GM12878 (cell line): ENCODE measurements around the gene PAK2. TPM values are rescaled to one million over a fixed set of nuclear protein-coding genes. Genes with fewer than 3 reads are reported as not detected.

Experiments
- CBFB ChIP-seq: IDR thresholded peaks from 2 replicates; pipeline ENCODE4 v1.6.1; 2016; ENCODE audit warnings: antibody characterized with exemption, low read depth
- CBX5 ChIP-seq: sonication (generic); IDR thresholded peaks from 2 replicates; pipeline ENCODE4 v1.6.1; 2016; ENCODE audit warnings: low read depth, moderate library complexity, mild to moderate bottlenecking, inconsistent platforms
- CHD4 ChIP-seq: fragments of 200-600 bp; sonication (generic); IDR thresholded peaks from 2 replicates; pipeline ENCODE4 v1.6.1; 2016; ENCODE audit warnings: mild to moderate bottlenecking
- DPF2 ChIP-seq: fragments of 450-650 bp; IDR thresholded peaks from 2 replicates; pipeline ENCODE4 v1.6.1; 2017; ENCODE audit warnings: mild to moderate bottlenecking
- FOXM1 ChIP-seq: IDR thresholded peaks from 2 replicates; pipeline ENCODE4 v1.6.1; 2012; ENCODE audit warnings: low read depth, mild to moderate bottlenecking, inconsistent platforms, low read length, moderate library complexity
- HDAC6 ChIP-seq: fragments of 200-600 bp; sonication (generic); IDR thresholded peaks from one replicate; pipeline ENCODE4 v1.8.0; 2017; ENCODE audit warnings: antibody characterized with exemption; ENCODE audit not compliant: unreplicated experiment
- HDGF ChIP-seq: fragments of 450-650 bp; IDR thresholded peaks from 2 replicates; pipeline ENCODE4 v1.6.1; 2016; ENCODE audit warnings: antibody characterized with exemption
- MYB ChIP-seq: fragments of 150-350 bp; IDR thresholded peaks from 2 replicates; pipeline ENCODE4 v1.6.1; 2014; ENCODE audit warnings: mild to moderate bottlenecking, low read depth, low read length, borderline replicate concordance
- SIN3A ChIP-seq: IDR thresholded peaks from 2 replicates; pipeline ENCODE4 v1.6.1; 2012; ENCODE audit warnings: low read depth, low read length, improper control_type of control experiment
- SIX5 ChIP-seq: IDR thresholded peaks from 2 replicates; pipeline ENCODE4 v1.6.1; 2011; ENCODE audit warnings: mild to moderate bottlenecking, low read depth, low read length, moderate library complexity; ENCODE audit not compliant: severe bottlenecking
- SMC3 ChIP-seq: IDR thresholded peaks from 2 replicates; pipeline ENCODE4 v1.6.1; 2011; ENCODE audit warnings: low read length, improper control_type of control experiment, borderline replicate concordance
- polyA plus RNA-seq, 11 experiments: library from polyadenylated mRNA; depleted of rRNA in 4 of 11; unstranded in 6 of 11; stranded (reverse) in 5 of 11; fragments of >200 nt; fragmentation: Nextera tagmentation in 4 of 11; fragmentation: Illumina TruSeq in 1 of 11; extraction: Ambion mirVana in 4 of 11; extraction: Trizol in 1 of 11; gene quantifications; 1 replicate in 1 of 11; 2 replicates in 10 of 11; pipeline versions ENCODE4 v1.2.1 to v1.2.3, GENCODE V29; 2011 to 2016; ENCODE audit warnings: inconsistent platforms in 2 of 11, missing spikeins in 2 of 11, low read depth in 1 of 11
- total RNA-seq, 4 experiments: library from RNA; depleted of rRNA in 3 of 4; stranded (reverse); fragments of >200 nt in 3 of 4; fragmentation: Illumina TruSeq in 1 of 4; extraction: Trizol in 1 of 4; gene quantifications; 2 replicates each; pipeline versions ENCODE4 v1.2.1 to v1.2.3, GENCODE V29; 2013 to 2021
- TF ChIP-seq, protein P1 (sequence below): fragments of 450-650 bp; conservative IDR thresholded peaks from 2 replicates; pipeline ENCODE4 v1.6.1; 2017; ENCODE audit warnings: mild to moderate bottlenecking, moderate library complexity
- TF ChIP-seq, protein P2 (sequence below): IDR thresholded peaks from 2 replicates; pipeline ENCODE4 v1.6.1; 2011; ENCODE audit warnings: borderline replicate concordance, low read depth, mild to moderate bottlenecking, moderate library complexity, mixed read lengths, low read length; ENCODE audit not compliant: insufficient read depth; ENCODE audit errors: extremely low read length
- TF ChIP-seq, protein P3 (sequence below): fragments of 450-650 bp; IDR thresholded peaks from 2 replicates; pipeline ENCODE4 v1.6.1; 2017; ENCODE audit warnings: mild to moderate bottlenecking, moderate library complexity
- TF ChIP-seq, protein P4 (sequence below): fragments of 450-650 bp; IDR thresholded peaks from 2 replicates; pipeline ENCODE4 v1.6.1; 2017; ENCODE audit warnings: mild to moderate bottlenecking, moderate library complexity

PAK2 gene
- total and polyA plus RNA-seq, 10 of the 15 experiments (the other 5 are each of a cell fraction or from before 2014, with no cell fraction given): 9.0 to 59.1 (median 27.0) TPM

DNA sequence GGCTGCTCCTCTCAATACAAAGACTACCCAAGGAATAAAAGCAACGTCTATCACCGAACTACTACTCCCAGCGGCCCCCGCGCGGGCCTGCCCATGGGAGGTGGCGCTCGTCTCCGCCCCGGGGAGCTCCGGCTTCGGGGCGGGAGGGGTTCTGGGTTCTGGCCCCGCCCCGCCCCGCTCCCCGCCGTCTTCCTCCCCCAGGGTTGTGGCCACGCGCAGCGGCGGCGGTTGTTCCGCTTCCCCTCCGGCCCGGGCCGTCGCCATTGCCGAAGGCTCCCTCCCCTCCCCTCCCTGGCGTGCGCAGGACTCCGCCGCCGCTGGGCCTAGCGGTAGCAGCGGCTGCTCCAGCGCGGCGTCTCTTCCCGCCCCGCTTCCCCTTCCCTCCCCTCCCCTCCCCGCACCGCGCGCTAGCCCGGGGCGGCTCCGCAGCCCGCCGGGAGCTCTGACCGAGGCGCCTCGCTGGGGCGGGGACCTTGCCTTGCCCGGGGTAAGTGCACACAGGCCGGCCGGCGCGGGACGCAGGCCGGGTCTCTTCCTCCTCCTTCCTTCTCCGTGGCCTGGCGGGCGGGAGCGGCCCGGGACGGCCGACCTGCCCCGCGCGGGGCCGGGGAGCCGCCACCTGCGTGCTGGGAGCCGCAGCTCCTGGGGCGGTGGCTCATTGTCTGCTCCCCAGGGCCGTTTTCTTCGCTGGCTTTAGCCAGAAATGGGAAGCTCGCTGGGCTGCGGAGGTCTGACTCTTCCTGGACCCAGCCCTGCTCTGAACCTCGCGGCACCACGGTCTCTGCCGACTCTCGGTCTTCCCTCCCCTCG, at the start of gene PAK2 (continued):
- TF ChIP-seq, protein P1, sequence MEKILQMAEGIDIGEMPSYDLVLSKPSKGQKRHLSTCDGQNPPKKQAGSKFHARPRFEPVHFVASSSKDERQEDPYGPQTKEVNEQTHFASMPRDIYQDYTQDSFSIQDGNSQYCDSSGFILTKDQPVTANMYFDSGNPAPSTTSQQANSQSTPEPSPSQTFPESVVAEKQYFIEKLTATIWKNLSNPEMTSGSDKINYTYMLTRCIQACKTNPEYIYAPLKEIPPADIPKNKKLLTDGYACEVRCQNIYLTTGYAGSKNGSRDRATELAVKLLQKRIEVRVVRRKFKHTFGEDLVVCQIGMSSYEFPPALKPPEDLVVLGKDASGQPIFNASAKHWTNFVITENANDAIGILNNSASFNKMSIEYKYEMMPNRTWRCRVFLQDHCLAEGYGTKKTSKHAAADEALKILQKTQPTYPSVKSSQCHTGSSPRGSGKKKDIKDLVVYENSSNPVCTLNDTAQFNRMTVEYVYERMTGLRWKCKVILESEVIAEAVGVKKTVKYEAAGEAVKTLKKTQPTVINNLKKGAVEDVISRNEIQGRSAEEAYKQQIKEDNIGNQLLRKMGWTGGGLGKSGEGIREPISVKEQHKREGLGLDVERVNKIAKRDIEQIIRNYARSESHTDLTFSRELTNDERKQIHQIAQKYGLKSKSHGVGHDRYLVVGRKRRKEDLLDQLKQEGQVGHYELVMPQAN: peak; percentile 76
- TF ChIP-seq, protein P2, sequence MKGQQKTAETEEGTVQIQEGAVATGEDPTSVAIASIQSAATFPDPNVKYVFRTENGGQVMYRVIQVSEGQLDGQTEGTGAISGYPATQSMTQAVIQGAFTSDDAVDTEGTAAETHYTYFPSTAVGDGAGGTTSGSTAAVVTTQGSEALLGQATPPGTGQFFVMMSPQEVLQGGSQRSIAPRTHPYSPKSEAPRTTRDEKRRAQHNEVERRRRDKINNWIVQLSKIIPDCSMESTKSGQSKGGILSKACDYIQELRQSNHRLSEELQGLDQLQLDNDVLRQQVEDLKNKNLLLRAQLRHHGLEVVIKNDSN: no peak
- TF ChIP-seq SIX5 (peak; percentile 85), HDAC6 (no peak), MYB (no peak), SMC3 (no peak), CHD4 (no peak), HDGF (no peak), SIN3A (no peak), CBX5 (no peak), FOXM1 (no peak), CBFB (no peak), DPF2 (peak; percentile 50; the same call in 1 of the 2 replicates)
- TF ChIP-seq, protein P3, sequence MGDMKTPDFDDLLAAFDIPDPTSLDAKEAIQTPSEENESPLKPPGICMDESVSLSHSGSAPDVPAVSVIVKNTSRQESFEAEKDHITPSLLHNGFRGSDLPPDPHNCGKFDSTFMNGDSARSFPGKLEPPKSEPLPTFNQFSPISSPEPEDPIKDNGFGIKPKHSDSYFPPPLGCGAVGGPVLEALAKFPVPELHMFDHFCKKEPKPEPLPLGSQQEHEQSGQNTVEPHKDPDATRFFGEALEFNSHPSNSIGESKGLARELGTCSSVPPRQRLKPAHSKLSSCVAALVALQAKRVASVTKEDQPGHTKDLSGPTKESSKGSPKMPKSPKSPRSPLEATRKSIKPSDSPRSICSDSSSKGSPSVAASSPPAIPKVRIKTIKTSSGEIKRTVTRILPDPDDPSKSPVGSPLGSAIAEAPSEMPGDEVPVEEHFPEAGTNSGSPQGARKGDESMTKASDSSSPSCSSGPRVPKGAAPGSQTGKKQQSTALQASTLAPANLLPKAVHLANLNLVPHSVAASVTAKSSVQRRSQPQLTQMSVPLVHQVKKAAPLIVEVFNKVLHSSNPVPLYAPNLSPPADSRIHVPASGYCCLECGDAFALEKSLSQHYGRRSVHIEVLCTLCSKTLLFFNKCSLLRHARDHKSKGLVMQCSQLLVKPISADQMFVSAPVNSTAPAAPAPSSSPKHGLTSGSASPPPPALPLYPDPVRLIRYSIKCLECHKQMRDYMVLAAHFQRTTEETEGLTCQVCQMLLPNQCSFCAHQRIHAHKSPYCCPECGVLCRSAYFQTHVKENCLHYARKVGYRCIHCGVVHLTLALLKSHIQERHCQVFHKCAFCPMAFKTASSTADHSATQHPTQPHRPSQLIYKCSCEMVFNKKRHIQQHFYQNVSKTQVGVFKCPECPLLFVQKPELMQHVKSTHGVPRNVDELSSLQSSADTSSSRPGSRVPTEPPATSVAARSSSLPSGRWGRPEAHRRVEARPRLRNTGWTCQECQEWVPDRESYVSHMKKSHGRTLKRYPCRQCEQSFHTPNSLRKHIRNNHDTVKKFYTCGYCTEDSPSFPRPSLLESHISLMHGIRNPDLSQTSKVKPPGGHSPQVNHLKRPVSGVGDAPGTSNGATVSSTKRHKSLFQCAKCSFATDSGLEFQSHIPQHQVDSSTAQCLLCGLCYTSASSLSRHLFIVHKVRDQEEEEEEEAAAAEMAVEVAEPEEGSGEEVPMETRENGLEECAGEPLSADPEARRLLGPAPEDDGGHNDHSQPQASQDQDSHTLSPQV: no peak
- TF ChIP-seq, protein P4, sequence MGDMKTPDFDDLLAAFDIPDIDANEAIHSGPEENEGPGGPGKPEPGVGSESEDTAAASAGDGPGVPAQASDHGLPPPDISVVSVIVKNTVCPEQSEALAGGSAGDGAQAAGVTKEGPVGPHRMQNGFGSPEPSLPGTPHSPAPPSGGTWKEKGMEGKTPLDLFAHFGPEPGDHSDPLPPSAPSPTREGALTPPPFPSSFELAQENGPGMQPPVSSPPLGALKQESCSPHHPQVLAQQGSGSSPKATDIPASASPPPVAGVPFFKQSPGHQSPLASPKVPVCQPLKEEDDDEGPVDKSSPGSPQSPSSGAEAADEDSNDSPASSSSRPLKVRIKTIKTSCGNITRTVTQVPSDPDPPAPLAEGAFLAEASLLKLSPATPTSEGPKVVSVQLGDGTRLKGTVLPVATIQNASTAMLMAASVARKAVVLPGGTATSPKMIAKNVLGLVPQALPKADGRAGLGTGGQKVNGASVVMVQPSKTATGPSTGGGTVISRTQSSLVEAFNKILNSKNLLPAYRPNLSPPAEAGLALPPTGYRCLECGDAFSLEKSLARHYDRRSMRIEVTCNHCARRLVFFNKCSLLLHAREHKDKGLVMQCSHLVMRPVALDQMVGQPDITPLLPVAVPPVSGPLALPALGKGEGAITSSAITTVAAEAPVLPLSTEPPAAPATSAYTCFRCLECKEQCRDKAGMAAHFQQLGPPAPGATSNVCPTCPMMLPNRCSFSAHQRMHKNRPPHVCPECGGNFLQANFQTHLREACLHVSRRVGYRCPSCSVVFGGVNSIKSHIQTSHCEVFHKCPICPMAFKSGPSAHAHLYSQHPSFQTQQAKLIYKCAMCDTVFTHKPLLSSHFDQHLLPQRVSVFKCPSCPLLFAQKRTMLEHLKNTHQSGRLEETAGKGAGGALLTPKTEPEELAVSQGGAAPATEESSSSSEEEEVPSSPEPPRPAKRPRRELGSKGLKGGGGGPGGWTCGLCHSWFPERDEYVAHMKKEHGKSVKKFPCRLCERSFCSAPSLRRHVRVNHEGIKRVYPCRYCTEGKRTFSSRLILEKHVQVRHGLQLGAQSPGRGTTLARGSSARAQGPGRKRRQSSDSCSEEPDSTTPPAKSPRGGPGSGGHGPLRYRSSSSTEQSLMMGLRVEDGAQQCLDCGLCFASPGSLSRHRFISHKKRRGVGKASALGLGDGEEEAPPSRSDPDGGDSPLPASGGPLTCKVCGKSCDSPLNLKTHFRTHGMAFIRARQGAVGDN: peak; percentile 33; the same call in 1 of the 2 replicates
